HG03575 (cell line): ENCODE data around the gene WWC2.

Experiments used
- ATAC-seq: cut with Tn5 transposase; IDR thresholded peaks from one replicate; pipeline ENCODE4 v1.9.1; 2021; ENCODE audit not compliant: unreplicated experiment, insufficient number of reproducible peaks, low FRiP score; ENCODE audit errors: extremely low read depth

Gene WWC2

DNA sequence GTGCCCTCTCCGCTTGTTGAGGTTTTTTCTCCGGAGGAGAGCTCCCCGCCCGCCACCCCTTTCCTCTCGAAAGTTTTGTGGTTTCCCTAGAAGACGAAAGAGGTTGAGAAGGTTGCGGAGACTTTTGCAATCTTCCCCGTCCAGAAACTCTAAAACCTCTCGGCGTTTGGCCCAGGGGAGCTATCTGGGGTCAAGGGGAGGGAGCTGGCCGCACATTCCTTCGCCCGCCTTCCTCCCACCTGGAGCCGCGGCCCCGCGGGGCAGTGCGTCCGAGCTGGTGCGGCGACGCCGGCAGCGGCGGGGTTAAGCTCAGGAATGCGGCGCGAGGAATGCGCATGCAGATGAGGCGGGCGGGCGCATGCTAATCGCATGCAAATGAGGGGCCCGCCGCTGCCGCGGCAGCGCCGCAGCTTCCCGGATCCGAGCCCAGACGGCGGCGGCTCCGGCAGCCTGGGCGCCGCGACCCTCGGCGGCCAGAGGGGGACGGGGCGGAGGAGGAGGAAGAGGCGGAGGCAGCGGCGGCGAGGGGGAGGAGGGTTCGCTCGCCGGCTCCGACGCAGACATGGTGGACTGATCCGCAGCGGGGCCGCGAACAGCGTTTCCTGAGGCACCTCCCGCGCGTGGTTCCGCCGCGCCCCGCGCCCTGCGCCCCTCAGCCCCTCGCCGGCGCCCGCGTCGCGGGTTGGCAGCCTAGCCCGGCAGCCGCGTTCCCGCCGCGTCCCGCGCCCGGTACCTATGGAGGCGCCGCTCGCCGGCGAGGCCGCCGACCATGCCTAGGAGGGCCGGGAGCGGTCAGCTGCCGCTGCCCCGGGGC is at the start of gene WWC2:
Gene WWC2, plus strand, starts transcription at position 535 of the 814 bp plus-strand sequence. Its CDS starts 235 bp downstream, at position 770.
- ATAC-seq: no peak

DNA sequence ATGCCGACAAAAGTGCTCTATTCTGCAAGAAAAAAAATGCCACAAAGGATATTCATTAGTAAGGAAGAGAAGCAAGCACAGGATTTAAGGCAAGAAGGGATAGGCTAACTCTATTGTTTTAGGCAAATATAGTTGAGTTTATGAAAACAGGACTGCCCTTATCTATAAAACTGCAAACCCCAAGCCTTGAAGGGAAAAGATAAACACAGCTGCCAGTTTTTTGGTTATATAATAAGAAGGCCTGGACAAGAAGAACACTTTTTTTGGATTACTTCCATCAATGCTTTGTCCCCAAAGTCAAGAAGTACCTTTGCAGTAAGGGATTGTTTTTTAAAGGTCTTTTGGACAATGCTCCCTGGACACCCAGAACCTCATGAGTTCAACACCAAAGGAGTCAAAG is 45.4 kb upstream of the WWC2 start:
- ATAC-seq: no peak

- ATAC-seq: no peak
These were observed 41.8 kb upstream of the WWC2 start for GRCh38 chr4:183057255-183057654.

GRCh38 chr4:183059797-183060196 is 39.3 kb upstream of the WWC2 start:
- no peak for ATAC-seq

- no peak for ATAC-seq
These were observed 30.6 kb upstream of the WWC2 start for GRCh38 chr4:183068502-183068901.

DNA sequence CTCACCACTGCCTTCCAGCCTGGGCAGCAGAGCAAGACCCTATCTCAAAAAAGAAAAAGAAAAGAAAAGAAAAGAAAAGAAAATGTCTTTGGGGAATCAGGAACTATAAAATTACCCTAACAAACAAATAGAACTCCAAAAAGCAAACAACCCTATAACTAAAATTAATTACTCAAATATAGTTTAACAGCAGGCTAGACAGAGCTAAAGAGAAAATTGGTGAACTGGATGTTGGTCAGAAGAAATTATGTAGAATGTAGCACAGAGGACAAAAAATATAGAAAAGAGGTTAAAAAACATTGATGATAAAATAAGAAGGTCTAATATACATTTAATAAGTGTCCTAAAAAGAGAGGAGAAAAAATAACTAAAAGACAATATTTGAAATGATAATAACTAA is 27.8 kb upstream of the WWC2 start:
- no peak for ATAC-seq

DNA sequence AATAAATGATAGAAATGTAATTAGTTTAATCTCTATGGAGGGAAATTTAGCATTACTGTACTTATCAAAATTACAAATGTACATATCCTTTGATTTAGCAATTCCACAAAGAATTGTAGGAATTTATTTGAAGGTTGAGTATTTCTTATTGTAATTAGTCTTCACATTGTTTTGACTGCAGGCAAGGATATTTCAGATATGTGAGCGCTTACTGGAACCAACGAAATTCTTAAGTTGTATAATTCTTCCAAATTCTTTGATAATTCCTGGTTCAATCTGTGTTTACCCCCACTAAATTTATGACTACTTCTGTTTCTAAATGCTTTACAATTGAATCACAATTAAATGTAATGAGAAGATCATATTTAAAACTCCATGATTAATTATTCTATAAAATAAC is 26.9 kb upstream of the WWC2 start:
- ATAC-seq: no peak

- ATAC-seq: no peak
These were observed 25.3 kb upstream of the WWC2 start for GRCh38 chr4:183073838-183074145.

- ATAC-seq: no peak
These were observed 24.6 kb upstream of the WWC2 start for GRCh38 chr4:183074288-183074990.

GRCh38 chr4:183078634-183079033 is 20.4 kb upstream of the WWC2 start:
- no peak for ATAC-seq

DNA sequence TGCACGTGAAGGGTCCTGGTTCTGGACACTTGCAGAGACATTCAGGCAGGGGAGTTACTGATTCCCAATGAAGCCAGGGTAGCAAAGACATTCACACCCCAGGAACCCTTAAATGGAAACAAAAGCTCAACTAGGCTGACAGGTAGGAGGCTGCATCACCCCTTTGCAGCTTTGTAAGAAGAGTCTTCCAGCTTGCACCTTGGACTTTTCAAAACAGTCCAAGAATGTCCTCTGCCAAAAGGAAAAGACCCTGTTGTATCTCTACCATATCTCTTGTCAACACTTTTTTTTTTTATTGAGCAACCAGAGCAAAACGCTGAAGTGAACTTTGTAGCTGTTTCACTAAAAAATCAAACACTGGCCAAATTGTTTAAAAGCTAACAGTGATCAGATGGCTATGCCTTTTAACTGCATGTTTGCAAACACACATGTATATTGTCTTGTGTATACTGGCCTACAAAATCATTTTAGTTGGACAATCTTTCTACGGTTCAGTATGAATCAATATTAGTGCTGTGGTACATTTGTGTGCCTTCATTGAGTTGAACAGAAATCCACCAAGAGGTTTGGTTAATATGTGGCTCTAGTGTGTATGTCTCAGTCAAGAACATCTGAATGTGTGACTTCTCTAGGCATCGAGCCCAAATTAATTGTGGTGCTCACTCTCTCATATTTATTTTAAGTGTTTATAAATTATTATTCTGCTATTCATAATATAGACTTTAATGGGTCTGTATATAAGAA is 18.5 kb upstream of the WWC2 start:
- ATAC-seq: no peak

DNA sequence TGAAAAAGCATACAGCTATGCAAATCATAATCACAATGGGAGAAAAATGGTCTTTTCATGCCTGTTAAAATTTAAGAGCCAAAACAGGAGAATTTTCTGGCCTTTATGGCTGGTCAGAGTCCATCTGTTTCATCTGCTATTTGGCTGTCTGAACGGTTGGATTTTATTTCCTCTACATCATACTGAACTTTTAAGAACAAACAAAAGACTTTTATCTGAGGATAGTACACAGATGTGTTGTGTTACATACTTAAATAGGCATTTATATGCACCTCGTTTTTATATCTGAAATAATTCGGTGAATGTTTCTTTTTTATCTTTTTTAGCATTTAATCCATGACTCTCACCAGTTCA is 18.0 kb upstream of the WWC2 start:
- ATAC-seq: no peak

GRCh38 chr4:183082053-183082452 is 17.0 kb upstream of the WWC2 start:
- no peak for ATAC-seq

DNA sequence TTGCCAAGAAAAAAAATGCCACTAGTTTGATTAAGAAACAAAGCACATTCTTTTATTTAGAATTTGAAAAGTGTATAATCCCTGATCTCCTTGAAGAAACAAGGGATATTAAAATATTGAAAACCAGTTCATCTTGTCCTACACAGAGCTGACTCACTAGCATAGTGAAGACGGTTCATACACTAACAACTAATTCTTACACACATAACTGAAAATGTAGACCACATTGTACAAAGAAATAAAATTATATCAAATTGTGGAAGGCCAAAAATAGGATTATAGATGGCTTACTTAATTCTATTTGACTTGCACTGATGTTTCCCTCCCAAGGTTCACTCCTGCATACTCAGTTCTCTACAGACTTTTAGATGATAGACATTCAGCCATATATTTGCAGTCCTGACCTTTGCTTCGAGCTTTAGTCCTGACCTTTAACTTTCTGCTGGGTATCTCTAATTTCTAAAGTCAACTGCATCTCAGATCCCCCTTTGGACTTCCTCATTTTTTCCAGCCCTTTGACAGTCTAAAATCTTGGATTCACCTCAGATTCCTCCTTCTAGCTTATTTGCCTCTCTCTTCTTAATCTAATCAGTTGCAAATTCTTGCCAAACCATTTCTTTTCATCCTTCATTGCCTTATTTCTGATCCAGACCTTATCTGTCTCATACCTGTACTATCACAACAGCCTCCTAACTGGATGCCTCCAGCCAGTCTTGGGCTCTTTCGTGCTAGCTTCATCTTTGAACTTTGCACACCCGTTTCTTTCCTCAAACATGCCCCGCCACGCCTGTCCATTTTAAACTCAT is 4.5 kb upstream of the WWC2 start:
- ATAC-seq: no peak

DNA sequence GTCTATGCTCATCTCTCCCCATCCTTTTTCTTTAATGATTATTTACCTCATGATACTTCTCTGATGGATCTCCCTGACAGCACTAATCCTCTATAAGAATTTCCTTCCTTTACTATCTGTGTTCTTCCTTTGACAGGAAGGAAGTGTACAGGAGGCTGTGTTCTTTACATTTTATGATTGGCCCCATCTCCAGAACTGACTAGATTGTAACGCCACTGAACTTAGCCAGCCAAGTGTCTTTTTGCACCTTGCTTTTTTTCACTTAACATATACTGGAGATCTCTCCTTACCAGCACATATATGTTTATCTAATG is 3.9 kb upstream of the WWC2 start:
- ATAC-seq: no peak

GRCh38 chr4:183096276-183096965 is 2.6 kb upstream of the WWC2 start:
- ATAC-seq: no peak

GRCh38 chr4:183097231-183098018 is 1.6 kb upstream of the WWC2 start:
- no peak for ATAC-seq

- no peak for ATAC-seq
These were observed 886 bp upstream of the WWC2 start for GRCh38 chr4:183098019-183098722.
